Posterior cingulate gyrus (tissue), 11 donors: Measurements from ENCODE around the gene SIVA1.

Experiments used
- DNase-seq, 10 donors: peaks; one replicate each; pipeline versions ENCODE4 v3.0.0 to v3.0.0-alpha.2; 2020 to 2021; ENCODE audit warnings: mixed read lengths in 3 of 10
- intact Hi-C: fragments of 100-400 bp; cut with DNase I; formaldehyde crosslinking; loops from one replicate; pipeline ENCODE4 v1.15.1; 2023

SIVA1 gene

GRCh38 chr14:104792945-104793702 lies 40.2 kb downstream of the SIVA1 start:
- intact Hi-C loops, result no loop called here

DNA sequence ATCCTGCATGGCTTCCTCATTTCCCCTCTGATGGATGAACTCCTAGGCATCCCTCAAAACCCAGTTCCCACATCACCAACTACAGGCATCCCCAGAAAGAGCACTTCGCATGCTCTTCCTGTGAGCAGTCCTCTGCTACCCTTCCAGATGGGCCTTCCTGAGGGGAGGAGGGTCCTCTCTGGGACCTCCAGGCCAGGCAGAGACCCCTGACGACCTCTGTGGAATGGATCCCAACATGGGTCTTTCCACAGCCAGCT lies 40.7 kb downstream of the SIVA1 start:
- no peak for DNase-seq
- intact Hi-C loops, result no loop called here

More at GRCh38 chr14:104792945-104793702, 40.2 kb downstream of the SIVA1 start:
- DNase-seq, result no peak

DNA sequence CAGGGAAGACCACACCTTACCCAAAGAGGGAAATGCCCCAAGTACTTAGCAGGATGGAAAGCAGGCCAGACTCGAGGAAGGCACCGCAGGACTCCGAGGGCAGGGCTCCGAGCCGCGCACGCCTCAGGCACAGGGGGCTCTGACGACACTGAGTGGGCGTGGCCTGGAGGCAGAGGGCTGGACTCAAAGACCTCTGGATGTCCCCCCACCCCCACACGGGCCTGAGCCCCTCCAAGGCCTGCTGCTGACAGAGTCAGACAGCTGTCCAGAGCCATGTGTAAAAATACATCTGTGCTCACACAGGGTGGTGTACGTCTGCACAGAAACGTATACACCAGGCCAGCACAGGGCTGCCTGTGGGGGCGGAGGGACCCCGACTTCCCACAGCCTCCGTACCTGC lies 41.2 kb downstream of the SIVA1 start:
- intact Hi-C loops, result no loop called here

DNA sequence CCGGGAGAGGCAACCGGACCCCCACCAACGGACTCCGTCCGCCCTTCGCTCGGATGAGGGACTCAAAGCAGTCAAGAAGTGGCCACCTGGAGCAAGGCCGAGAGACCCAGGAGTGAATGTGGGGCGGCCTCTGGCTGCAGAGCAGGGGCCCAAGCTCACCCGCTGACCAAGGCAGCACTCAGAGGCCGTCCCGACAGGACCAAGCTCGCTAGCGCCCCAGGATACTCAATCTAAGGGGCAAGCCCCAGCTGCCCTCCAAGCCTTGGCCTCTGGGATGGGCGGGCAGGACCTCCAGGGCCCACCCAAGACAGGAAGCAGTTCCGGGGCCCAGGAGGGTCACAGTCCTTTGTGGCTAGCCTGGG lies 41.7 kb downstream of the SIVA1 start:
- intact Hi-C loops, result no loop called here
- no peak for DNase-seq

More for the DNA sequence above, 41.2 kb downstream of the SIVA1 start:
- no peak for DNase-seq

DNA sequence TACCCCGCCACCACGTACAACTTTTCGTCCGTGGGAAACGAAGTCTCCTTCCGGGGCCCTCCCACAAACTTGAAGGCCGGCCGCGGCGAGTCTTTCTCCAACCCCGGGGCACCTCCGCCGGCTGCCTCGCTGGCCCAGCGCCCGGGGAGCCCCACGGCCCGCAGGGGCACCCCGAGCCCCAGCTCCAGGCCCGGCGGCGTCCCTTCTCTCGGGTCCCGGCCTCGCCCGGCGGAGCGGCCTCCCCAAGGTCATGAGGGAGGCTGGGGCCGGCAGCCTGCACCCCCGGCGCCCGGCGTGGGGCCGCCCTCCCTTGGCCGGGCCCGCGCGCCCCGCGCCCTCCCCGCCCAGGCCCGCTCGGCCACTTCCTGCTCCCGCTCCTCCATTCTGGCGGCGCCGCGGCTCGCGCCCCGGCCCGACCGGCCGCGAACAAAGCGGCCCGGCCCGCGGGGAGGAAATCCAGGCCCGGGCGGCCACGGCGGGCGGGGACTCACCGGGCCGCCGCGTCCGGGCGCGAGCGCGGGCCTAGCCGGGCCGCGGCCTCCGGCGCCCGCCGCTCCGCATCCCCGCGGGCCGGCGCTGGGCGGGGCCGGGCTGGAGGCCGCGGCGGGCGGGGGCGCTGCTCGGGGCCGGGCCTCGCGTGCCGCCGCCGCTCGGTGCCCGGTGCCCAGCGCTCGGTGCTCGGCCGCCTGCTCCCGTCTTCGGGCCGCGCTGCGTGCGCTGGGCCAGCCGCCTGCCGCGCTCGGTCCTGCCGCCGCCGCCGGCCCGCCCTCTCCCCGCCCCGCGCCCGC lies 42.2 kb downstream of the SIVA1 start, which contains the start of gene AKT1:
Gene AKT1, minus strand, starts transcription at position 756 of the 788 bp plus-strand sequence. CDS start 3,105 bp downstream, outside the sequence.
- DNase-seq, result peak in 1 of 10 donors; percentile 40
- intact Hi-C loops, result no loop called here

GRCh38 chr14:104795781-104796686 lies 43.1 kb downstream of the SIVA1 start:
- intact Hi-C loops, result no loop called here
- DNase-seq, result peak in 1 of 10 donors; percentile 71

DNA sequence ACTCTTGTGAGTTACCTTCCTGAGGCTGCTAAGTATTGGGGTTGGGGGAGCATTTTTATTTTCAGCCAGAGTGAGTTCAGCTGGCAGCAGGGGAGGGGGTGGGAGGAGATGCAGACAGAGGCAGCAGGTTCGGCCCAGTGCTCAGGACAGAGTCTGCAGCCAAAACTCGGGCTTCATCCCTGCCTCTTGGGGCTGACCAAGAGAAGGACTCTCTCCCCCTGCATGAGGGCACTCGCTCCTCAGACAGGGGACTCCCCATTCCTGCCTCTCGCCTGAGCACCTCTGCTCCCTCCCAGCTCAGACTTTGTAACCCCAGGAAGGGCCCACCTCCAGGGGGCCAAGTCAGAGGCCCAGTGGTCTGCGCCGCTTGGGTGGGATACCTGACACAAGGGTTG lies 43.7 kb downstream of the SIVA1 start:
- intact Hi-C loops, result no loop called here
- no peak for DNase-seq

GRCh38 chr14:104797115-104798044 lies 44.4 kb downstream of the SIVA1 start:
- no peak for DNase-seq
- intact Hi-C loops, result no loop called here

DNA sequence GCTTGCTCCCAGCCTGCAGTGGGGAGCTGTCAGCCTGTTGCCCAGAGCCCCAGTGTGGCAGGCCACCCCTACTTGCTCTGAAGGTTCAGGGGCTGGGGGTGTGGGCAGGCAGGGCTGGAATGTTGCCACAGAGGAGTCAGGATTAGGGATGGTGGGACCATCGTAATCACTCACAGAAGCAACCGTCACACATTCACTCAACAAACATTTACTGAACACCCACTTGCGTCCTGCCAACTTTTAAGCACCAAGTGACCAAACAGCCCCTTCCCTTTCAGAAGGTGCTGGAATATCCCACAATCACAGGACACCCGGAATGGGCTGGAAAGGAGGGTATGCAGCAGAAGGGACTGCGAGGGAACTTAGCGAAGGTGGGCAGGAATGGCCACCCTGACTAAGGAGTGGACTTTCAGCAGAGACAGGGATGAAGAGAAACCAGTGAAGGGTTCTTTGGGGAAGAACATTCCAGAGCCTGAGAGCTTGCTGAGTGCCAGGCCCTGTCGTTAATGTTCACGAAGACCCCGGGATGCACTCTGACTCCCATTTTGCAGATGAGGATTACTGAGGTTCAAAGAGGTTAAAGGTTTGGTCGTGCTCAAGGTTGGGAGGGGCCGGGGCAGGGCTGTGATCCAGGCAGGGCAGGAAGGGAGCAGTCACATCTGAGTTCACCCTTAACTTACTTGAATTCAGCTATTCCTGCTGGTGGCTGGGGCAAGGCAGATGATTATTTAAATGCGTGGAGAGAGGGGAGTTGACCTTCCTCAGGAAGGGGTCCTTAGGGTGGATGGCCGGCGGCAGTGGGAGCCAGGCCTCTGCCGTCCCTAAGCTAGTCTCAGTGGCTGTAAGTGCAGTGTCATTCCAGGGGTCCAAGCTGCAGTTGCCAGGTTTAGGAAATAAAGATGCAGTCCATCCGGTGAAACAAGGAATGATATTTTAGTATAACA lies 45.6 kb downstream of the SIVA1 start:
- intact Hi-C loops, result no loop called here
- DNase-seq, result no peak

DNA sequence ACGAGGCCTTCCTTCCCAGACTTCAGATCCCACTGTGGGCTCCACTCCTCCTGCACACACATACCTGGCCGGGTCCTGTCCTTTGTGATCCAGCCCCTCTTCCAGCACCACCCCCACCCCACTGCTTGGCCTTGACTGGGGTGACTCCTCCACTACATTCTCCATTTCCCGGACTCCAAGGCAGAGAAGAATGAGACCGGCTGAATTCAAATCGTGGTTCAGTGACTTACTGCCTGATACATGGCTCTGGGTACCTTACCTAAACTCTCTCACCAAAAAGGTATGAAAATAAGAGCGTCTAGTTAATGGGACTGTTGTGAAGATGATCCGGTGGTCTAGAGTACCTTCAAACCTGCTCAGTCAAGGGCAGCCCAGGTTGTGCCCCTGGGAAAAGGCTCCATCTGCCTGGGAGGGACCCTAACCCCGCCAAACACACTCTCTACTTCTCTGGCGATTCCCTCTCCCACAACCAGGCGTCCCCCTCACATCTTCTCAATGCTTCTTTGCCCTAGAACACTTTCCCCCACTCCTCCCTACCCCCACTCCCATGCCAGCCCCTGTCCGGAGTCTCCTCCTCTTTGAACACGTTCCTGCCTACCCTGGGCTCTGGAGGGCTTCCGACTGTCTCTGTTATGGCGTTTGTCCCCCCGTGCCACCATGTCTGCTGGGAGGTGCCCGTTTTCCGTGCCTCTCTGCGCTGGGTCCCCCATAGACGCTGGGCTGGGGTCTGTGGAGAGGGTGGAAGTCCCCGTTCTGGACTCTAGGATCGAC lies 46.5 kb downstream of the SIVA1 start:
- no peak for DNase-seq
- intact Hi-C loops, result no loop called here

DNA sequence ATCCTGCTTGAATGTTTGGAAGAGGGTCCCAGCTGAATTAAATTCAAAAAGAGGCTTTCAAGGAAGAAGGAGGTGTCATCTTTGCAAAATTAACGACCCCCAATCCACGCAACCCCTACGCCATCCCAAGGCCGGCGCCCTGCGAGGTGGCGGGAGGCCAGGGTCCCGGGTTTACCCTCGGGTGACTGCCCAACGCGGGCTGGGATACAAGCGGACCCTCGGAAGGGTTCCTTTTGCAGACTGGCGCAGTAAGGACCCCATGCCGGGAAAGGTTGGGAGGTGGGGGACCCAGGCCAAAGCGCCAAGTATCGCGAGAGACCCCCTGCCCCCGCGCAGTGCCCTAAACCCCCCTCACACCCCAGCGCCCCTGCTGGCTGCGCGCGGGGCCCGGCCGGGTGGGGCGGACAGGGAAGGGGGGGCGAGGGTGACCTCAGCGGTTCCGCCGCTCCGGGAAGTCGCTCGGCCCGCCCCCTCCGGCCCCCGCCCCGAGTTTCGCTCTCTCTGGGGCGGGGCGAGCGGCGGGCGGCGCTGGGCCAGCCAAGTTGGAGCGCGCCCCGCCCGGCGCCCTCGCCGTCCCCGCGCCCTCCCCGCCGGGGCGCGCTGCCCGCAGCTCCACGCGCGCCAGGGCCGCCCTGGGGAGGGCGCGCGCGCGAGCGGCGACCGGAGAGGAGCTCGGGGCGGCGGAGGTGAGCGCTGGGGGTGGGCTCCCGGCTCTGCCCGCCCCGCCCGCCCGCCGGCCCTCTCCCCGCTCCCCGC lies 47.2 kb downstream of the SIVA1 start:
- peak in 4 of 10 donors; percentile 38 to 71 (median 45) for DNase-seq
- intact Hi-C loops, result no loop called here

DNA sequence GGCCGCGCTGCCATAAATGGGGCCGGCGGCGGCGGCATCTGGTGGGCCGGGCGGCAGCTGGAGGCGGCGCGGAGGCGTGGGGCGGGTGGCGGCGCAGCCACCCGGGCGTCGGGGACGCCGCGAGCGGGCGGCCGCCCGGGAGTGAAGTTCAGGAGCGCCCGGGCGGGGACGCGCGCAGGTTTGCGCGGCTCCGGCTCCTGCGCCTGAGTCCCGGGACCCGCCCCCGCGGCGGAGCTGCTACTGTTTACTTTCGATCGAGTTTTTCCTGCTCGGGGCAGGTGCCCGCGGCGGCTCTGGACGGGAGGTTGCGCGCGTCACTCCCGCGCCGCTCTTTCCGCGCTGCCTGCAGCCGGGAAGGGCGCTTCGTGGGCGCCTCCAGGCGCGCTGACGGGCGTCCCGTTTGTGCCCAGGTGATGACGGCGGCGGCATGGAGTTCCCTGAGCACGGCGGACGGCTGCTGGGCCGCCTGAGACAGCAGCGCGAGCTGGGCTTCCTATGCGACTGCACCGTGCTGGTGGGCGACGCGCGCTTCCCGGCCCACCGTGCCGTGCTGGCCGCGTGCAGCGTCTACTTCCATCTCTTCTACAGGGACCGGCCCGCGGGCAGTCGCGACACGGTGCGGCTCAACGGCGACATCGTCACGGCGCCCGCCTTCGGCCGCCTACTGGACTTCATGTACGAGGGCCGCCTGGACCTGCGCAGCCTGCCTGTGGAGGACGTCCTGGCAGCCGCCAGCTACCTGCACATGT lies 48.0 kb downstream of the SIVA1 start, which contains the start of gene ZBTB42:
Gene ZBTB42, plus strand, starts transcription at position 331 of the 749 bp plus-strand sequence. Its CDS starts 97 bp downstream, at position 428.
- intact Hi-C loops, result no loop called here
- DNase-seq, result peak in 1 of 10 donors; percentile 87

DNA sequence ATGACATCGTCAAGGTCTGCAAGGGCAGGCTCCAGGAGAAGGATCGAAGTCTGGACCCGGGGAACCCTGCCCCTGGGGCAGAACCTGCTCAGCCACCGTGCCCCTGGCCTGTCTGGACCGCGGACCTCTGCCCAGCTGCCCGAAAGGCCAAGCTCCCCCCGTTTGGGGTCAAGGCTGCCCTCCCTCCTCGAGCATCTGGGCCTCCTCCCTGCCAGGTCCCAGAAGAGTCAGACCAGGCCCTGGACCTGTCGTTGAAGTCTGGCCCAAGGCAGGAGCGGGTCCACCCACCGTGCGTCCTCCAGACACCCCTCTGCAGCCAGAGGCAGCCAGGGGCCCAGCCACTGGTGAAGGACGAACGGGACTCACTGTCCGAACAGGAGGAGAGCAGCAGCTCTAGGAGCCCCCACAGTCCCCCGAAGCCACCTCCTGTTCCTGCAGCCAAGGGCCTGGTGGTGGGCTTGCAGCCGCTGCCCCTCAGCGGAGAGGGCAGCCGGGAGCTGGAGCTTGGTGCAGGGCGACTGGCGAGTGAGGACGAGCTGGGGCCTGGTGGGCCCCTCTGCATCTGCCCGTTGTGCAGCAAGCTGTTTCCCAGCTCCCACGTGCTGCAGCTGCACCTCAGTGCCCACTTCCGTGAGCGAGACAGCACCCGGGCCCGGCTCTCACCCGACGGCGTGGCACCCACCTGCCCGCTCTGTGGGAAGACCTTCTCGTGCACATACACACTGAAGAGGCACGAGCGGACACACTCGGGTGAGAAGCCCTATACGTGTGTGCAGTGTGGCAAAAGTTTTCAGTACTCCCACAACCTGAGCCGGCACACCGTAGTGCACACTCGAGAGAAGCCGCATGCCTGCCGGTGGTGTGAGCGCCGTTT lies 48.8 kb downstream of the SIVA1 start:
- no peak for DNase-seq
- intact Hi-C loops, result no loop called here

DNA sequence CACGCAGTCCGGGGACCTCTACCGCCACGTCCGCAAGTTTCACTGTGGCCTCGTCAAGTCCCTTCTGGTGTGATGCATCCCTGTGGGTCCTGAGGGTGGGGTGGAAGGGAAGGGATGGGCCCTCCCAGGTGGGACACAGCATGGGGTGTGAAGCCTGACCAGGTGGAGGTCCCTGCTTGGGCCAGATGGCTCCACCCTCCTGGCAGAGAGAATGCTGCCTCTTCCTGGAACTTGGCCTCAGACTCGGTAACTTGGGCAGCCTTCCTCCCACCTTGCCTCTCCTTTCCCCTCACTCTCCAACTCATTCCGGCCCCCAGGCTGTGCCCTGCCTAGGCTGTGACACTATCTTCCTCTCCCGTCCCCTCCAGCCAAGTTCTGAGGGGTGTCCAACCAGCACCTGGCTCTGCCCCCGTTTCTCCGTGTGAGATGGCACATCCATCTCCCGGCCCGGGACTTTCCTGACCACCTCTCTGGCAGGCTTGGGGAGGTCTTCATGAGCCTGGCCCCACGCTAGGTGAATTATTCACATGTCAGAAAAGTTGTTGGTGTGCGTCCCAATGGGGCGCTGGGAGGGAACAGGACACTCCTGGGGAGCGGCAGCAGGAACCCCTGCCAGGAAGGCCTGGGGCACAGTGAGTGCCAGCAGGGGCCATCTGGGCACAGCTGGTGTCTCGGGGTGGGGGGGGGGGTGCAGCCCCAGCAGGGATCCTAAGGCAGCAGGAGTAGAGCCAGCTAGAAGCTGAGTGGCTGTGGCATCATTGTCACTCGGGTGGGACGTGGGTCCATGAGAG lies 49.6 kb downstream of the SIVA1 start:
- no peak for DNase-seq
- intact Hi-C loops, result no loop called here
